Parietal lobe (tissue), 2 donors: Measurements from ENCODE around the gene APLP1. TPM values are rescaled to one million over a fixed set of nuclear protein-coding genes. Genes with fewer than 3 reads are reported as not detected.

Experiments used
- small RNA-seq: library from RNA; depleted of rRNA; stranded (forward); fragments of <200 nt; gene quantifications from one replicate; pipeline ENCODE3, GENCODE V24; 2014; ENCODE audit warnings: low replicate concordance
- total RNA-seq: library from RNA; depleted of rRNA; stranded (reverse); fragments of >200 nt; gene quantifications from one replicate; pipeline ENCODE4 v1.2.3, GENCODE V29; 2014

The APLP1 gene
- 197 TPM for total RNA-seq

DNA sequence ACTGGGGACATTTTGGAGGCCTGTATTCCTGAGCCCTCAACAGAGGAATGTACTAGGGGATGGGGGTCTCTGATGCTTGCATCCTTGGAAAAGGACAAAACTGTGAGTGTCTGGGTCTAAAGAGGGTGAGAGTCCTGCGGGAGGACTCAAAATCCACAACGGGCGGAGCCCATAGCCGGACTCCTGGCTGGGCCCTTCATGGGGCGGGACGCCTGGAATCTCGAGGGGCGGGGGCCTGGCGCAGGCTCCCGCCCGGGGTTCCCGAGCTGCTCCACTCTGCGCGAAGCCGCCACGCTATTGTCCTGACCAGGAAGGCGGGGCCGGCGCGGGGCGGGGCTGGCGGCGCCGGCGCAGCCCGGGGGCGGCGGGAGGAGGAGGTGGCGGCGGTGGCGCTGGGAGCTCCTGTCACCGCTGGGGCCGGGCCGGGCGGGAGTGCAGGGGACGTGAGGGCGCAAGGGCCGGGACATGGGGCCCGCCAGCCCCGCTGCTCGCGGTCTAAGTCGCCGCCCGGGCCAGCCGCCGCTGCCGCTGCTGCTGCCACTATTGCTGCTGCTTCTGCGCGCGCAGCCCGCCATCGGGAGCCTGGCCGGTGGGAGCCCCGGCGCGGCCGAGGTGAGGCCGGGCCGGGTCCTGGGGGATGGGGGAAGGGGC lies at the start of gene APLP1:
TSS of gene APLP1 (plus strand) at position 403 of the 651 bp plus-strand sequence. CDS start at position 466, 63 bp downstream.

DNA sequence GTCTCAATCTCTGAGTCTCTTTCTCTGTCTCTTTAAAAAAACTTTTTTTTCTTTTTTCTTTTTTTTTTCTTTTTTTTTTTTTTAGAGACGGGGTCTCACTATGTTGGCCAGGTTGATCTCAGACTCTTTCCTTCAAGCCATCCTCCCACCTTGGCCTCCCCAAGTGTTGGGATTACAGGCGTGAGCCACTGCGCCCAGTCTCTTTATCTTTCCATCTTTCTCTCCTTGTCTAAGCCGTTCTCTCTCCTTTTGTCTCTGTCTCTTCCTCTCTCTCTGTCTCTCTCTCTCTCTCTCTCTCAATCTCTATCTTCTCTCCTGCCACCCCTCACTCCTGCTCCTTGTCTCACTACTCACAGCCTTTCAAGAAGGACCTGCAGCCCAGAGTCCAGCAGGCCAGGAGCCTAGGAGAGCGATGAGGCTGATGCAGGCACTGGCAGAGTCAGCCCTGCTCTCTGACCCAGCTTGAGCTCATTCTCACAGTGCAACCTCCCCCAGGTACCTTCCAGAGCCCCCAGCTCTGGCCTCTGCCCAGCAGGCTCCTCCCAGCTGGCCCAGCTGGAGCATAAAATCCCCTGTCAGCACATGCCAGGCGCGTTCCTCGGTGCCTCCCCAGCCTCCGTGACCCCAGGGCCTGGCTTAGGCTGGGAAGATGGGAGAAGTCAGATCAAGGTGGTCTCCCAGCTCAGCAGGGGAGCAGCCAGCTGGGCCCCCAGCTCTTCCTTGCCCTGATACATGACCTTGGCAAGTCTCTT lies 16.2 kb upstream of the APLP1 start, which contains the start of gene NPHS1:
TSS of gene NPHS1 (minus strand) at position 476 of the 752 bp plus-strand sequence. CDS start 667 bp downstream, outside the sequence.

GRCh38 chr19:35856546-35857149 lies 11.7 kb upstream of the APLP1 start, which contains the start of gene KIRREL2:
Gene KIRREL2, plus strand, starts transcription at chr19:35856911. Its CDS starts 209 bp downstream, at chr19:35857120.

GRCh38 chr19:35901854-35902661 lies 33.7 kb downstream of the APLP1 start, which contains the start of gene HCST:
Gene HCST, plus strand, starts transcription at chr19:35902529. Its CDS starts 65 bp downstream, at chr19:35902594.

GRCh38 chr19:35908010-35908441 lies 39.7 kb downstream of the APLP1 start, which contains the start of gene TYROBP:
Gene TYROBP, minus strand, starts transcription at chr19:35908295. Its CDS starts 67 bp downstream, at chr19:35908228.

Small RNA genes within 50 kb of the gene (small RNA-seq; reads per million reads assigned to genes)
- not detected for gene RN7SL402P

Other genes starting within 250 kb of the APLP1 start
- gene RBM42, start 239.5 kb upstream of the APLP1 start, total RNA-seq = 18.8 TPM
- gene ETV2, start 226.8 kb upstream of the APLP1 start, total RNA-seq = 0.94 TPM
- gene COX6B1, start 220.3 kb upstream of the APLP1 start, total RNA-seq = 115 TPM
- gene UPK1A, start 202.1 kb upstream of the APLP1 start, total RNA-seq = not detected
- not detected for gene ZBTB32, start 164.0 kb upstream of the APLP1 start, total RNA-seq
- gene KMT2B, start 150.6 kb upstream of the APLP1 start, total RNA-seq = 11.6 TPM
- gene IGFLR1, start 126.1 kb upstream of the APLP1 start, total RNA-seq = 0.94 TPM
- 5.3 TPM for gene U2AF1L4, start 123.2 kb upstream of the APLP1 start, total RNA-seq
- gene PSENEN, start 122.9 kb upstream of the APLP1 start, total RNA-seq = 8.8 TPM
- gene LIN37, start 120.0 kb upstream of the APLP1 start, total RNA-seq = 16.9 TPM
- gene HSPB6, start 111.5 kb upstream of the APLP1 start, total RNA-seq = not detected
- 5.9 TPM for gene PROSER3, start 110.4 kb upstream of the APLP1 start, total RNA-seq
- gene ARHGAP33, start 93.0 kb upstream of the APLP1 start, total RNA-seq = 123 TPM
- gene PRODH2, start 55.7 kb upstream of the APLP1 start, total RNA-seq = not detected
- not detected for gene NPHS1, start 16.1 kb upstream of the APLP1 start, total RNA-seq
- gene KIRREL2, start 11.7 kb upstream of the APLP1 start, total RNA-seq = 0.94 TPM
- gene NFKBID, start 32.0 kb downstream of the APLP1 start, total RNA-seq = 3.8 TPM
- 1.6 TPM for gene HCST, start 34.0 kb downstream of the APLP1 start, total RNA-seq
- 3.4 TPM for gene TYROBP, start 39.7 kb downstream of the APLP1 start, total RNA-seq
- 15.7 TPM for gene LRFN3, start 67.8 kb downstream of the APLP1 start, total RNA-seq
- gene SDHAF1, start 126.6 kb downstream of the APLP1 start, total RNA-seq = 13.5 TPM
- gene SYNE4, start 140.2 kb downstream of the APLP1 start, total RNA-seq = 0.63 TPM
- 9.7 TPM for gene ALKBH6, start 145.6 kb downstream of the APLP1 start, total RNA-seq
- gene CLIP3, start 164.3 kb downstream of the APLP1 start, total RNA-seq = 59.5 TPM
- 1.9 TPM for gene THAP8, start 185.7 kb downstream of the APLP1 start, total RNA-seq
- 3.1 TPM for gene WDR62, start 186.3 kb downstream of the APLP1 start, total RNA-seq
- gene OVOL3, start 242.6 kb downstream of the APLP1 start, total RNA-seq = not detected
- gene POLR2I, start 246.3 kb downstream of the APLP1 start, total RNA-seq = 69.2 TPM
- gene TBCB, start 246.9 kb downstream of the APLP1 start, total RNA-seq = 385 TPM